Nephron progenitor cell (in vitro differentiated cells): ENCODE results near the gene LIPK.

Experiments used
- DNase-seq: peaks from one replicate; pipeline ENCODE4 v3.0.0; 2021
- H3K27ac Mint-ChIP-seq: 2 replicates; pipeline ENCODE4 v1.8.0; 2021; ENCODE audit warnings: mild to moderate bottlenecking, moderate library complexity, mixed read lengths
- H3K27me3 Mint-ChIP-seq: 2 replicates; pipeline ENCODE4 v1.8.0; 2021; ENCODE audit warnings: mild to moderate bottlenecking, low read depth, mixed read lengths; ENCODE audit not compliant: poor library complexity
- H3K36me3 Mint-ChIP-seq: 2 replicates; pipeline ENCODE4 v1.8.0; 2021; ENCODE audit warnings: low read depth, mixed read lengths
- H3K4me1 Mint-ChIP-seq: 2 replicates; pipeline ENCODE4 v1.8.0; 2021; ENCODE audit warnings: mixed read lengths
- H3K4me3 Mint-ChIP-seq: 2 replicates; pipeline ENCODE4 v1.8.0; 2021; ENCODE audit warnings: mild to moderate bottlenecking, moderate library complexity, mixed read lengths
- H3K9me3 Mint-ChIP-seq: 2 replicates; pipeline ENCODE4 v1.8.0; 2021; ENCODE audit warnings: mild to moderate bottlenecking, moderate library complexity, mixed read lengths
- TF ChIP-seq, protein P1 (sequence below): fragments of 200-600 bp; sonication (generic); IDR thresholded peaks from 2 replicates; pipeline ENCODE4 v1.5.0; 2021; ENCODE audit warnings: antibody characterized with exemption

The LIPK gene

DNA sequence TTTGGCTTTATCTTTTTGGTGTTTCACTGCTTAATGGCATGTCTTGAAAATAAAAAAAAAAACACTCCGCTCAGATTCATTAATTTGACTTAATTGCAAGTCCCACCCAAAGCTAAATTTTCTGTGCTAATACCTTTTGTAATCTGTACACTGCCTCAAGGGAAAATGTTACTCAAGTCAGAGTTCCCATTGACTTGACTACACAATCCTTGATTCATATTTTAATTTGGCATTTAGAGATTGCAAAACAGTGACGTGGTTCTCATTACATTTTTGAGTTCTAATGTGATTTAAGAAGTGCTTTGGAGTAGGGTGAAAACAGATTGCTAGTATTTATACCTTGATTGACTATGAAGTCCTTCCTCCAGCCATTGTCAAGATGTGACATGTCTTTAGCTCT is 75.2 kb downstream of the LIPK start:
- Mint-ChIP-seq H3K36me3 (no peaks in the 10 kb centered on the region), H3K27ac (no peak overlapping the region), H3K4me1 (no peaks in the 10 kb centered on the region), H3K27me3 (no peaks in the 10 kb centered on the region), H3K4me3 (no peak overlapping the region), H3K9me3 (no peaks in the 10 kb centered on the region)
- no peak for DNase-seq
- TF ChIP-seq, protein P1, sequence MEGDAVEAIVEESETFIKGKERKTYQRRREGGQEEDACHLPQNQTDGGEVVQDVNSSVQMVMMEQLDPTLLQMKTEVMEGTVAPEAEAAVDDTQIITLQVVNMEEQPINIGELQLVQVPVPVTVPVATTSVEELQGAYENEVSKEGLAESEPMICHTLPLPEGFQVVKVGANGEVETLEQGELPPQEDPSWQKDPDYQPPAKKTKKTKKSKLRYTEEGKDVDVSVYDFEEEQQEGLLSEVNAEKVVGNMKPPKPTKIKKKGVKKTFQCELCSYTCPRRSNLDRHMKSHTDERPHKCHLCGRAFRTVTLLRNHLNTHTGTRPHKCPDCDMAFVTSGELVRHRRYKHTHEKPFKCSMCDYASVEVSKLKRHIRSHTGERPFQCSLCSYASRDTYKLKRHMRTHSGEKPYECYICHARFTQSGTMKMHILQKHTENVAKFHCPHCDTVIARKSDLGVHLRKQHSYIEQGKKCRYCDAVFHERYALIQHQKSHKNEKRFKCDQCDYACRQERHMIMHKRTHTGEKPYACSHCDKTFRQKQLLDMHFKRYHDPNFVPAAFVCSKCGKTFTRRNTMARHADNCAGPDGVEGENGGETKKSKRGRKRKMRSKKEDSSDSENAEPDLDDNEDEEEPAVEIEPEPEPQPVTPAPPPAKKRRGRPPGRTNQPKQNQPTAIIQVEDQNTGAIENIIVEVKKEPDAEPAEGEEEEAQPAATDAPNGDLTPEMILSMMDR: no peak

GRCh38 chr10:88782222-88782621 is 76.2 kb downstream of the LIPK start:
- no peak for DNase-seq
- no peaks in the 10 kb centered on the region for H3K4me1 Mint-ChIP-seq
- no peaks in the 10 kb centered on the region for H3K27me3 Mint-ChIP-seq
- H3K27ac Mint-ChIP-seq: no peak overlapping the region
- TF ChIP-seq, protein P1: no peak
- no peak overlapping the region for H3K4me3 Mint-ChIP-seq
- no peaks in the 10 kb centered on the region for H3K9me3 Mint-ChIP-seq
- no peaks in the 10 kb centered on the region for H3K36me3 Mint-ChIP-seq

DNA sequence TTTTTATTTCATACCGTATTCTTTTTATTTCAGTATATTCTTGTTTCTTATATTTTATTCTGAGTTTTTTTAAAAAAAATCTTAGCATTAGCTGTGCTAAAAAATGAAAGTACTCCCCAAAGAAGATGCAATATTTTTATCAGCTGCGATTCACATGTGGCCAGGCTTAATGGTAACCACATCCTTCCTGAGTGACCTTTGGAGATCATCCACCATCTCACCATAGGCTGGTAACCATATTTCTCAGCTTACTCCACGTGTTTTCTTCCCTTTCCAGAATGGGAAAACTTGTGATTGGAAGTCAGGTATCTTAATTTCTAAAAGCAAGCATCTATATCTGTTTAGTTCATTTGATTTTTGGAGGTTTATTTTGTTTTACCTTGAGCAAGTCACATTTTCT is 77.7 kb downstream of the LIPK start:
- Mint-ChIP-seq H3K36me3 (no peaks in the 10 kb centered on the region), H3K27ac (no peak overlapping the region), H3K4me3 (no peak overlapping the region), H3K27me3 (no peaks in the 10 kb centered on the region), H3K4me1 (no peaks in the 10 kb centered on the region), H3K9me3 (no peaks in the 10 kb centered on the region)
- TF ChIP-seq, protein P1: no peak
- no peak for DNase-seq

GRCh38 chr10:88786032-88786770 is 80.2 kb downstream of the LIPK start:
- H3K27ac Mint-ChIP-seq: no peak overlapping the region
- H3K36me3 Mint-ChIP-seq: no peaks in the 10 kb centered on the region
- H3K4me1 Mint-ChIP-seq: no peaks in the 10 kb centered on the region
- H3K27me3 Mint-ChIP-seq: no peaks in the 10 kb centered on the region
- no peaks in the 10 kb centered on the region for H3K9me3 Mint-ChIP-seq
- TF ChIP-seq, protein P1: no peak
- H3K4me3 Mint-ChIP-seq: no peak overlapping the region
- no peak for DNase-seq

DNA sequence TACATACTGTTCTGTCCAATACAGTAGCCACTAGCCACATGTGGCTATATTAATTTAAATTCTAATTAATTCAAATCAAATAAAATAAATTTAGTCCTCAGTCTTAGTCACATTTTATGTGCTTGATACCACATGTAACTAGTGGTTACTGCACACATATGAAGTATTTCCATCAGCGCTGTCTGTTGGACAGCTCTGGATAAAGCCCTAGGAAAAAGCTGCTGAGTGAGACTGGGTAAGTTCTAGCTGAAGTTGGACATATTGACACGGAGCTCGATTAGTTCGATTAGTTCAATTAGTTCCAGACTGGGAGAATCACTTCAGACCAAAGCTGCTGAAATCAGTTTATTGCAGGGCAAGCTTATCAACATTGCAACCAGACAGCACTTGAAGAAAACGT is 81.4 kb downstream of the LIPK start:
- Mint-ChIP-seq H3K9me3 (no peaks in the 10 kb centered on the region), H3K36me3 (no peaks in the 10 kb centered on the region), H3K27me3 (no peaks in the 10 kb centered on the region), H3K27ac (no peak overlapping the region), H3K4me1 (no peaks in the 10 kb centered on the region), H3K4me3 (no peak overlapping the region)
- TF ChIP-seq, protein P1: no peak
- DNase-seq: no peak

- H3K4me3 Mint-ChIP-seq: no peak overlapping the region
- TF ChIP-seq, protein P1: no peak
These were observed 82.9 kb downstream of the LIPK start for GRCh38 chr10:88788924-88789323.

More at GRCh38 chr10:88788924-88789323, 82.9 kb downstream of the LIPK start:
- Mint-ChIP-seq H3K27ac (no peak overlapping the region), H3K27me3 (no peaks in the 10 kb centered on the region), H3K9me3 (no peaks in the 10 kb centered on the region), H3K4me1 (no peaks in the 10 kb centered on the region), H3K36me3 (no peaks in the 10 kb centered on the region)
- no peak for DNase-seq
